WTC11 (cell line): ENCODE measurements around the gene PCDHA12. TPM values are rescaled to one million over a fixed set of nuclear protein-coding genes. Genes with fewer than 3 reads are reported as not detected.

Experiments
- ATAC-seq: fragments of 200-7000 bp; cut with Tn5 transposase; 2 replicates; pipeline ENCODE4 v1.10.0; 2021; ENCODE audit warnings: mild to moderate bottlenecking, moderate library complexity
- CTCF ChIA-PET: fragments of 300-600 bp; sonication (Branson Sonifier 250); formaldehyde crosslinking; loops from one replicate; lab custom pipeline; 2021; ENCODE audit warnings: antibody characterized with exemption; lab: Charles Lee
- POLR2A ChIA-PET: fragments of 350-600 bp; sonication (Branson Sonifier 250); formaldehyde crosslinking; loops from one replicate; lab custom pipeline; 2021; ENCODE audit warnings: antibody characterized with exemption; lab: Charles Lee
- DNase-seq: peaks from one replicate; pipeline ENCODE4 v3.0.0; 2021; ENCODE audit warnings: low spot score
- H3K27ac Mint-ChIP-seq: 2 replicates; pipeline ENCODE4 v1.8.0; 2021; ENCODE audit warnings: mixed read lengths
- H3K27me3 Mint-ChIP-seq: 2 replicates; pipeline ENCODE4 v1.8.0; 2021; ENCODE audit warnings: low read depth, mild to moderate bottlenecking, moderate library complexity, mixed read lengths
- H3K36me3 Mint-ChIP-seq: 2 replicates; pipeline ENCODE4 v1.8.0; 2021; ENCODE audit warnings: mixed read lengths
- H3K4me1 Mint-ChIP-seq: 2 replicates; pipeline ENCODE4 v1.8.0; 2022; ENCODE audit warnings: mixed read lengths
- H3K4me3 Mint-ChIP-seq: 2 replicates; pipeline ENCODE4 v1.8.0; 2021; ENCODE audit warnings: mild to moderate bottlenecking, moderate library complexity, mixed read lengths
- H3K9me3 Mint-ChIP-seq: 2 replicates; pipeline ENCODE4 v1.8.0; 2021; ENCODE audit warnings: mixed read lengths
- CREB1 ChIP-seq: sonication (generic); formaldehyde crosslinking; IDR thresholded peaks from 2 replicates; pipeline ENCODE4 v1.8.0; 2023; ENCODE audit warnings: mild to moderate bottlenecking, missing genetic modification reagents
- EMX1 ChIP-seq: fragments of 250-450 bp; sonication (Bioruptor Pico); IDR thresholded peaks from 2 replicates; pipeline ENCODE4 v1.8.0; 2021; ENCODE audit warnings: mild to moderate bottlenecking
- ESRRA ChIP-seq: sonication (generic); formaldehyde crosslinking; IDR thresholded peaks from 2 replicates; pipeline ENCODE4 v1.8.1; 2022; ENCODE audit warnings: mild to moderate bottlenecking, missing genetic modification reagents, borderline replicate concordance
- MYBL2 ChIP-seq: sonication (generic); formaldehyde crosslinking; IDR thresholded peaks from 2 replicates; pipeline ENCODE4 v1.8.1; 2023; ENCODE audit warnings: mild to moderate bottlenecking, moderate library complexity, missing genetic modification reagents
- NR1H2 ChIP-seq: sonication (generic); formaldehyde crosslinking; IDR thresholded peaks from 2 replicates; pipeline ENCODE4 v1.9.0; 2021; ENCODE audit warnings: mild to moderate bottlenecking, moderate library complexity, missing genetic modification reagents
- ZNF121 ChIP-seq: sonication (generic); formaldehyde crosslinking; IDR thresholded peaks from 2 replicates; pipeline ENCODE4 v1.8.0; 2023; ENCODE audit warnings: missing genetic modification reagents
- ZNF416 ChIP-seq: fragments of 250-450 bp; sonication (Bioruptor Pico); IDR thresholded peaks from 2 replicates; pipeline ENCODE4 v1.9.0; 2021; ENCODE audit warnings: mild to moderate bottlenecking, inconsistent platforms
- ZNF671 ChIP-seq: fragments of 250-450 bp; sonication (Bioruptor Pico); IDR thresholded peaks from 2 replicates; pipeline ENCODE4 v1.8.0; 2021; ENCODE audit warnings: mild to moderate bottlenecking
- total RNA-seq: library from RNA; stranded (reverse); gene quantifications from 3 replicates; pipeline ENCODE4 v1.2.3, GENCODE V29; 2021
- TF ChIP-seq, protein P1 (sequence below): sonication (generic); formaldehyde crosslinking; IDR thresholded peaks from 2 replicates; pipeline ENCODE4 v1.8.0; 2023; ENCODE audit warnings: missing genetic modification reagents, mild to moderate bottlenecking, borderline replicate concordance
- TF ChIP-seq, protein P2 (sequence below): sonication (generic); formaldehyde crosslinking; conservative IDR thresholded peaks from 2 replicates; pipeline ENCODE4 v1.8.1; 2022; ENCODE audit warnings: mild to moderate bottlenecking, missing genetic modification reagents
- TF ChIP-seq, protein P3 (sequence below): sonication (generic); formaldehyde crosslinking; IDR thresholded peaks from 2 replicates; pipeline ENCODE4 v1.8.1; 2023; ENCODE audit warnings: mild to moderate bottlenecking, missing genetic modification reagents, borderline replicate concordance
- TF ChIP-seq, protein P4 (sequence below): sonication (generic); formaldehyde crosslinking; IDR thresholded peaks from 2 replicates; pipeline ENCODE4 v1.8.1; 2023; ENCODE audit warnings: mild to moderate bottlenecking, moderate library complexity, missing genetic modification reagents
- TF ChIP-seq, protein P5 (sequence below): sonication (generic); formaldehyde crosslinking; IDR thresholded peaks from 2 replicates; pipeline ENCODE4 v1.8.0; 2022; ENCODE audit warnings: missing genetic modification reagents
- TF ChIP-seq, protein P6 (sequence below): fragments of 250-450 bp; sonication (Bioruptor Pico); IDR thresholded peaks from 2 replicates; pipeline ENCODE4 v1.9.0; 2021; ENCODE audit warnings: mild to moderate bottlenecking, borderline replicate concordance

PCDHA12 gene
- total RNA-seq, 1 experiment from 2014 or later, result 9.6 TPM

DNA sequence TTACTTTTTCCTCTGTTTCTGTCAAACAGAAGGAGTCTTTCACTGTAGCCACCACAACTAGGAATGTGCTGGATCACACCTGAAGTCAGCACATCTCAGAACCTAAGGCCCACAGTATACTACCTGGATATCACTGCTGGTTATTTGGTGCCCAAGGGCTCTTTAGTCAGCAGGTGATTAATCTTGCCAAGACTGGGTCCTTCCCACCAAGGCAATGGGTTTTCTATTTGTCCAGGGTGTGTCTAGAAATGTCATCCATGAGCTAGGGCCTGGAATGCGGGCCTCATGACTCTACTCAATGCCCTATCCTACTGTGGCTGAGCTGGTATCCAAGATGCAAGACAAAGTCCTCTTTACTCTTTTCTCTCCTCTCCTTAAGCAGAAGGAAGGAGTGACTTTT, 41.2 kb downstream of the PCDHA12 start:
- H3K9me3 Mint-ChIP-seq, result peaks cover 25% of the 10 kb centered on the region
- H3K27ac Mint-ChIP-seq, result no peak overlapping the region
- H3K27me3 Mint-ChIP-seq, result no peaks in the 10 kb centered on the region; the same call in 1 of the 2 replicates
- ATAC-seq (no peak), DNase-seq (no peak)
- ChIA-PET CTCF (interaction anchor here (0.7 to 1.5 kb wide), 4 partner anchors 10 to 124 kb away, joined by 3 to 12 read pairs (median 3); partner anchors contain the start of gene PCDHAC1), POLR2A (no interaction called here)
- TF ChIP-seq, protein P1, sequence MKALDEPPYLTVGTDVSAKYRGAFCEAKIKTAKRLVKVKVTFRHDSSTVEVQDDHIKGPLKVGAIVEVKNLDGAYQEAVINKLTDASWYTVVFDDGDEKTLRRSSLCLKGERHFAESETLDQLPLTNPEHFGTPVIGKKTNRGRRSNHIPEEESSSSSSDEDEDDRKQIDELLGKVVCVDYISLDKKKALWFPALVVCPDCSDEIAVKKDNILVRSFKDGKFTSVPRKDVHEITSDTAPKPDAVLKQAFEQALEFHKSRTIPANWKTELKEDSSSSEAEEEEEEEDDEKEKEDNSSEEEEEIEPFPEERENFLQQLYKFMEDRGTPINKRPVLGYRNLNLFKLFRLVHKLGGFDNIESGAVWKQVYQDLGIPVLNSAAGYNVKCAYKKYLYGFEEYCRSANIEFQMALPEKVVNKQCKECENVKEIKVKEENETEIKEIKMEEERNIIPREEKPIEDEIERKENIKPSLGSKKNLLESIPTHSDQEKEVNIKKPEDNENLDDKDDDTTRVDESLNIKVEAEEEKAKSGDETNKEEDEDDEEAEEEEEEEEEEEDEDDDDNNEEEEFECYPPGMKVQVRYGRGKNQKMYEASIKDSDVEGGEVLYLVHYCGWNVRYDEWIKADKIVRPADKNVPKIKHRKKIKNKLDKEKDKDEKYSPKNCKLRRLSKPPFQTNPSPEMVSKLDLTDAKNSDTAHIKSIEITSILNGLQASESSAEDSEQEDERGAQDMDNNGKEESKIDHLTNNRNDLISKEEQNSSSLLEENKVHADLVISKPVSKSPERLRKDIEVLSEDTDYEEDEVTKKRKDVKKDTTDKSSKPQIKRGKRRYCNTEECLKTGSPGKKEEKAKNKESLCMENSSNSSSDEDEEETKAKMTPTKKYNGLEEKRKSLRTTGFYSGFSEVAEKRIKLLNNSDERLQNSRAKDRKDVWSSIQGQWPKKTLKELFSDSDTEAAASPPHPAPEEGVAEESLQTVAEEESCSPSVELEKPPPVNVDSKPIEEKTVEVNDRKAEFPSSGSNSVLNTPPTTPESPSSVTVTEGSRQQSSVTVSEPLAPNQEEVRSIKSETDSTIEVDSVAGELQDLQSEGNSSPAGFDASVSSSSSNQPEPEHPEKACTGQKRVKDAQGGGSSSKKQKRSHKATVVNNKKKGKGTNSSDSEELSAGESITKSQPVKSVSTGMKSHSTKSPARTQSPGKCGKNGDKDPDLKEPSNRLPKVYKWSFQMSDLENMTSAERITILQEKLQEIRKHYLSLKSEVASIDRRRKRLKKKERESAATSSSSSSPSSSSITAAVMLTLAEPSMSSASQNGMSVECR, result no peak
- TF ChIP-seq, protein P2, sequence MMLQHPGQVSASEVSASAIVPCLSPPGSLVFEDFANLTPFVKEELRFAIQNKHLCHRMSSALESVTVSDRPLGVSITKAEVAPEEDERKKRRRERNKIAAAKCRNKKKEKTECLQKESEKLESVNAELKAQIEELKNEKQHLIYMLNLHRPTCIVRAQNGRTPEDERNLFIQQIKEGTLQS (CRISPR knock-in tag), result no peak
- TF ChIP-seq, protein P3, sequence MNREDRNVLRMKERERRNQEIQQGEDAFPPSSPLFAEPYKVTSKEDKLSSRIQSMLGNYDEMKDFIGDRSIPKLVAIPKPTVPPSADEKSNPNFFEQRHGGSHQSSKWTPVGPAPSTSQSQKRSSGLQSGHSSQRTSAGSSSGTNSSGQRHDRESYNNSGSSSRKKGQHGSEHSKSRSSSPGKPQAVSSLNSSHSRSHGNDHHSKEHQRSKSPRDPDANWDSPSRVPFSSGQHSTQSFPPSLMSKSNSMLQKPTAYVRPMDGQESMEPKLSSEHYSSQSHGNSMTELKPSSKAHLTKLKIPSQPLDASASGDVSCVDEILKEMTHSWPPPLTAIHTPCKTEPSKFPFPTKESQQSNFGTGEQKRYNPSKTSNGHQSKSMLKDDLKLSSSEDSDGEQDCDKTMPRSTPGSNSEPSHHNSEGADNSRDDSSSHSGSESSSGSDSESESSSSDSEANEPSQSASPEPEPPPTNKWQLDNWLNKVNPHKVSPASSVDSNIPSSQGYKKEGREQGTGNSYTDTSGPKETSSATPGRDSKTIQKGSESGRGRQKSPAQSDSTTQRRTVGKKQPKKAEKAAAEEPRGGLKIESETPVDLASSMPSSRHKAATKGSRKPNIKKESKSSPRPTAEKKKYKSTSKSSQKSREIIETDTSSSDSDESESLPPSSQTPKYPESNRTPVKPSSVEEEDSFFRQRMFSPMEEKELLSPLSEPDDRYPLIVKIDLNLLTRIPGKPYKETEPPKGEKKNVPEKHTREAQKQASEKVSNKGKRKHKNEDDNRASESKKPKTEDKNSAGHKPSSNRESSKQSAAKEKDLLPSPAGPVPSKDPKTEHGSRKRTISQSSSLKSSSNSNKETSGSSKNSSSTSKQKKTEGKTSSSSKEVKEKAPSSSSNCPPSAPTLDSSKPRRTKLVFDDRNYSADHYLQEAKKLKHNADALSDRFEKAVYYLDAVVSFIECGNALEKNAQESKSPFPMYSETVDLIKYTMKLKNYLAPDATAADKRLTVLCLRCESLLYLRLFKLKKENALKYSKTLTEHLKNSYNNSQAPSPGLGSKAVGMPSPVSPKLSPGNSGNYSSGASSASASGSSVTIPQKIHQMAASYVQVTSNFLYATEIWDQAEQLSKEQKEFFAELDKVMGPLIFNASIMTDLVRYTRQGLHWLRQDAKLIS (CRISPR knock-in tag), result no peak
- TF ChIP-seq ZNF671 (CRISPR knock-in tag), result no peak
- peaks cover 4% of the 10 kb centered on the region; the same call in 1 of the 2 replicates for H3K36me3 Mint-ChIP-seq
- H3K4me1 Mint-ChIP-seq, result no peaks in the 10 kb centered on the region
- H3K4me3 Mint-ChIP-seq, result no peak overlapping the region

DNA sequence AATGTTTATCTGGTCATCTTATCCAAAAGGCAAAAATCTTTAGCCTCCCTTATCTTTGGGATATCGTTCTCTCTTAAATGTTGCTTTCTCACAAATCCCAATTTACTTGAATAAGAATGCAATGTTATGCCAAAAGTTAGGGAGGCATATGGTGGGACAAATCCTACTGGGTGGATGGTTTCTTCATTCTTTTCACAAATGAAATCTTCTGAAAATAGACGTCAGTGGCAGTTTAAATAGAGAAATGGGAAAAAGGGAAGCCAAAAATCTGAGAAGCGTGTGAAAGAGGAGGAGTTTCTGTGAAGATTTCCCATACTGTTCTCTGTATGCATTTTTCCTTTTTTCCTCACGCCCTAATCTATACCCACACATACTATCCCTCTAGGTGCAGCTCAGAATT, 48.5 kb downstream of the PCDHA12 start:
- H3K36me3 Mint-ChIP-seq, result no peaks in the 10 kb centered on the region
- DNase-seq (no peak), ATAC-seq (no peak)
- peaks cover 30% of the 10 kb centered on the region for H3K27me3 Mint-ChIP-seq
- peaks cover 21% of the 10 kb centered on the region for H3K4me1 Mint-ChIP-seq
- no peaks in the 10 kb centered on the region for H3K9me3 Mint-ChIP-seq
- H3K4me3 Mint-ChIP-seq, result no peak overlapping the region
- CTCF ChIA-PET, result interaction anchor here (1.7 kb wide), 1 partner anchor 116 kb away, joined by 4 read pairs; no protein-coding TSS in a partner anchor
- H3K27ac Mint-ChIP-seq, result no peak overlapping the region
- POLR2A ChIA-PET, result no interaction called here
- TF ChIP-seq ESRRA (CRISPR knock-in tag) (no peak), CREB1 (no peak), MYBL2 (CRISPR knock-in tag) (no peak), ZNF121 (no peak), ZNF416 (CRISPR knock-in tag) (no peak), EMX1 (no peak), NR1H2 (CRISPR knock-in tag) (no peak)
- TF ChIP-seq, protein P4, sequence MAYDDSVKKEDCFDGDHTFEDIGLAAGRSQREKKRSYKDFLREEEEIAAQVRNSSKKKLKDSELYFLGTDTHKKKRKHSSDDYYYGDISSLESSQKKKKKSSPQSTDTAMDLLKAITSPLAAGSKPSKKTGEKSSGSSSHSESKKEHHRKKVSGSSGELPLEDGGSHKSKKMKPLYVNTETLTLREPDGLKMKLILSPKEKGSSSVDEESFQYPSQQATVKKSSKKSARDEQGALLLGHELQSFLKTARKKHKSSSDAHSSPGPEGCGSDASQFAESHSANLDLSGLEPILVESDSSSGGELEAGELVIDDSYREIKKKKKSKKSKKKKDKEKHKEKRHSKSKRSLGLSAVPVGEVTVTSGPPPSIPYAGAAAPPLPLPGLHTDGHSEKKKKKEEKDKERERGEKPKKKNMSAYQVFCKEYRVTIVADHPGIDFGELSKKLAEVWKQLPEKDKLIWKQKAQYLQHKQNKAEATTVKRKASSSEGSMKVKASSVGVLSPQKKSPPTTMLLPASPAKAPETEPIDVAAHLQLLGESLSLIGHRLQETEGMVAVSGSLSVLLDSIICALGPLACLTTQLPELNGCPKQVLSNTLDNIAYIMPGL (CRISPR knock-in tag), result no peak
- TF ChIP-seq, protein P5, sequence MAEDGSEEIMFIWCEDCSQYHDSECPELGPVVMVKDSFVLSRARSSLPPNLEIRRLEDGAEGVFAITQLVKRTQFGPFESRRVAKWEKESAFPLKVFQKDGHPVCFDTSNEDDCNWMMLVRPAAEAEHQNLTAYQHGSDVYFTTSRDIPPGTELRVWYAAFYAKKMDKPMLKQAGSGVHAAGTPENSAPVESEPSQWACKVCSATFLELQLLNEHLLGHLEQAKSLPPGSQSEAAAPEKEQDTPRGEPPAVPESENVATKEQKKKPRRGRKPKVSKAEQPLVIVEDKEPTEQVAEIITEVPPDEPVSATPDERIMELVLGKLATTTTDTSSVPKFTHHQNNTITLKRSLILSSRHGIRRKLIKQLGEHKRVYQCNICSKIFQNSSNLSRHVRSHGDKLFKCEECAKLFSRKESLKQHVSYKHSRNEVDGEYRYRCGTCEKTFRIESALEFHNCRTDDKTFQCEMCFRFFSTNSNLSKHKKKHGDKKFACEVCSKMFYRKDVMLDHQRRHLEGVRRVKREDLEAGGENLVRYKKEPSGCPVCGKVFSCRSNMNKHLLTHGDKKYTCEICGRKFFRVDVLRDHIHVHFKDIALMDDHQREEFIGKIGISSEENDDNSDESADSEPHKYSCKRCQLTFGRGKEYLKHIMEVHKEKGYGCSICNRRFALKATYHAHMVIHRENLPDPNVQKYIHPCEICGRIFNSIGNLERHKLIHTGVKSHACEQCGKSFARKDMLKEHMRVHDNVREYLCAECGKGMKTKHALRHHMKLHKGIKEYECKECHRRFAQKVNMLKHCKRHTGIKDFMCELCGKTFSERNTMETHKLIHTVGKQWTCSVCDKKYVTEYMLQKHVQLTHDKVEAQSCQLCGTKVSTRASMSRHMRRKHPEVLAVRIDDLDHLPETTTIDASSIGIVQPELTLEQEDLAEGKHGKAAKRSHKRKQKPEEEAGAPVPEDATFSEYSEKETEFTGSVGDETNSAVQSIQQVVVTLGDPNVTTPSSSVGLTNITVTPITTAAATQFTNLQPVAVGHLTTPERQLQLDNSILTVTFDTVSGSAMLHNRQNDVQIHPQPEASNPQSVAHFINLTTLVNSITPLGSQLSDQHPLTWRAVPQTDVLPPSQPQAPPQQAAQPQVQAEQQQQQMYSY, result no peak
- TF ChIP-seq, protein P6, sequence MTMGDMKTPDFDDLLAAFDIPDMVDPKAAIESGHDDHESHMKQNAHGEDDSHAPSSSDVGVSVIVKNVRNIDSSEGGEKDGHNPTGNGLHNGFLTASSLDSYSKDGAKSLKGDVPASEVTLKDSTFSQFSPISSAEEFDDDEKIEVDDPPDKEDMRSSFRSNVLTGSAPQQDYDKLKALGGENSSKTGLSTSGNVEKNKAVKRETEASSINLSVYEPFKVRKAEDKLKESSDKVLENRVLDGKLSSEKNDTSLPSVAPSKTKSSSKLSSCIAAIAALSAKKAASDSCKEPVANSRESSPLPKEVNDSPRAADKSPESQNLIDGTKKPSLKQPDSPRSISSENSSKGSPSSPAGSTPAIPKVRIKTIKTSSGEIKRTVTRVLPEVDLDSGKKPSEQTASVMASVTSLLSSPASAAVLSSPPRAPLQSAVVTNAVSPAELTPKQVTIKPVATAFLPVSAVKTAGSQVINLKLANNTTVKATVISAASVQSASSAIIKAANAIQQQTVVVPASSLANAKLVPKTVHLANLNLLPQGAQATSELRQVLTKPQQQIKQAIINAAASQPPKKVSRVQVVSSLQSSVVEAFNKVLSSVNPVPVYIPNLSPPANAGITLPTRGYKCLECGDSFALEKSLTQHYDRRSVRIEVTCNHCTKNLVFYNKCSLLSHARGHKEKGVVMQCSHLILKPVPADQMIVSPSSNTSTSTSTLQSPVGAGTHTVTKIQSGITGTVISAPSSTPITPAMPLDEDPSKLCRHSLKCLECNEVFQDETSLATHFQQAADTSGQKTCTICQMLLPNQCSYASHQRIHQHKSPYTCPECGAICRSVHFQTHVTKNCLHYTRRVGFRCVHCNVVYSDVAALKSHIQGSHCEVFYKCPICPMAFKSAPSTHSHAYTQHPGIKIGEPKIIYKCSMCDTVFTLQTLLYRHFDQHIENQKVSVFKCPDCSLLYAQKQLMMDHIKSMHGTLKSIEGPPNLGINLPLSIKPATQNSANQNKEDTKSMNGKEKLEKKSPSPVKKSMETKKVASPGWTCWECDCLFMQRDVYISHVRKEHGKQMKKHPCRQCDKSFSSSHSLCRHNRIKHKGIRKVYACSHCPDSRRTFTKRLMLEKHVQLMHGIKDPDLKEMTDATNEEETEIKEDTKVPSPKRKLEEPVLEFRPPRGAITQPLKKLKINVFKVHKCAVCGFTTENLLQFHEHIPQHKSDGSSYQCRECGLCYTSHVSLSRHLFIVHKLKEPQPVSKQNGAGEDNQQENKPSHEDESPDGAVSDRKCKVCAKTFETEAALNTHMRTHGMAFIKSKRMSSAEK (CRISPR knock-in tag), result no peak
